Measurements from ENCODE around the gene KCND3.
"Not testable (repeated sequence)": the region's sequence is repeated elsewhere in the genome, so short reads cannot be mapped to it uniquely, and the experiment has no call there.

The KCND3 gene

DNA sequence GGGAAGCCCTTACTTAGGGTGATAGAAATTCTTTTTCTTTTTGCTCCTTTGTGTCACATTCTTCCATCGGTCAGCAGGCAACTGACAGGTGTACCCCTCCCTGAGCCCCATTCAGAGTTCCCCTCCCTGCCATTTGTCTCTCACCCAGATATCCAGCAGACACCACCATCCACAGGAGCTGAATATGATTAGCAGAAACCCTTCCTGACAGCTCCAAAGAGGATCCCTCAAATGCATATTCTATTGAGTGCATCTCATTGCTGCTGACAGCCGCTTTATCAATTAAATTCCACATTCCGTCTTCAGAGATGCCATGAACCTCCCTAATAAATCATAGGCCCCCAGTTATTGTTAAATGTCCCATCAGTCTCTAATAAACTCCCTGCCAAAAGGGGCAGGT is 239.8 kb downstream of the KCND3 start:
- in situ Hi-C loops (cut with HindIII; ENCODE audit: low sequenced_read_pairs), result no loop called here

GRCh38 chr1:111747947-111748346 is 241.5 kb downstream of the KCND3 start:
- in situ Hi-C loops (cut with HindIII; ENCODE audit: low sequenced_read_pairs), result no loop called here

DNA sequence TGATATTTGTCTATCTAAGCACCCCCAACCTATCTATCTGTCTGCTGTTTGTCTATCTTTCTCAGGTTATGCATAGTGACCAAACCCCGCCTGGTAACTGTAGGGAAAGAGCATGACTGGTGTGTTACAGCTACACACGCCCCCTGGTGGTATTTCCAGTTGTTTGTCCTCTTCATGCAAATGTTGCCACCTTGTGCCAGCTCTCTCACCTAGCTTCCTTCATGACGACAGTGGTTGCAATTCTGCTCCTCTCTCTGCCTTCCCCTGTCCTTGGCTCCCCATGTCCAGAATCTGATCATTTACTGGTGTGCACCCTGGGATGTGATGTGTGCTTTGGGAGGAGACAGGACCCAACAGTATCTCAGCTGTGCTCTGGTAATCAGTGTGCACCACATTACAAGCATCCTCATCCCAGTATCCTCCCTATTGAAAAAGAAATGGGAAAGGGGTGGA is 242.2 kb downstream of the KCND3 start:
- in situ Hi-C loops (cut with HindIII; ENCODE audit: low sequenced_read_pairs), result no loop called here

DNA sequence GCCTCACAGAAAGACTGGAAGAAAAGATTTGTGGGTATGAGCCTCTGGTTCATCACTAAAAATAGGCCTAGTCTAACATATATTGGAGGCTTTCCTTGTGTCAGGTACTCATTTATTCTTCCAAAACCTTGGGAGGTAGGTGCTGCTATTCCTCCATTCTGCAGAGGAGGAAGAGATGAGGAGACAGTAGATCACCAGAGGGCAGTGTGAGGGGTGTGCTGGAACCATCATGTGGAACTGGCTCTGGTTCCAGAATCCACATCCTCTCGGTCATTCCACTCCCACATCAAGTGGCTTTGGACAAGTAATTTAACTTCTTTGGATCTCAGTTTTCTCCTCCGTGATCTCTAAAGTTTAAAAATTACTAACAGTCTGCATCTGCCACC is 242.9 kb downstream of the KCND3 start:
- in situ Hi-C loops (cut with HindIII; ENCODE audit: low sequenced_read_pairs), result no loop called here

GRCh38 chr1:111745675-111746613 is 243.5 kb downstream of the KCND3 start:
- in situ Hi-C loops (cut with HindIII; ENCODE audit: low sequenced_read_pairs), result no loop called here

DNA sequence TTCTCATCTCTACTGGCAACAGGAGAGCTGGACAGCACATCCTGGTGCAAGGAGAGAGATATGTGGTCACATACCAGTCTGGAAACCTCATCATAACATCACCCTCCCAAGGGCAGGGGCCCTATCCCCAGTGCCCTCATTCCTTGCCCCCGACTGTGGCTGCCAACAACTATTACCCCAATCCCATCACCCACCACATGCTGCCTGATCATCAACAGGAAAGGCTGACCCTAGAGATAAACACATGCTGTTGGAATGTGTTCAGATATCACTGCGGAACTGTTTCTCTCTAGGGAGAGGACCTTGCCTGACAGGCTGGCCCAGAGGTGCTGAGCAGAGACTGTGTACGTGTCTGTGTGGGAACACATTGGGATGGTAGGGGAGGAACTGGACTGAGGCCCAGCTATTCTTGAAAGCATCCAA is 245.8 kb downstream of the KCND3 start:
- in situ Hi-C loops (cut with HindIII; ENCODE audit: low sequenced_read_pairs), result no loop called here

DNA sequence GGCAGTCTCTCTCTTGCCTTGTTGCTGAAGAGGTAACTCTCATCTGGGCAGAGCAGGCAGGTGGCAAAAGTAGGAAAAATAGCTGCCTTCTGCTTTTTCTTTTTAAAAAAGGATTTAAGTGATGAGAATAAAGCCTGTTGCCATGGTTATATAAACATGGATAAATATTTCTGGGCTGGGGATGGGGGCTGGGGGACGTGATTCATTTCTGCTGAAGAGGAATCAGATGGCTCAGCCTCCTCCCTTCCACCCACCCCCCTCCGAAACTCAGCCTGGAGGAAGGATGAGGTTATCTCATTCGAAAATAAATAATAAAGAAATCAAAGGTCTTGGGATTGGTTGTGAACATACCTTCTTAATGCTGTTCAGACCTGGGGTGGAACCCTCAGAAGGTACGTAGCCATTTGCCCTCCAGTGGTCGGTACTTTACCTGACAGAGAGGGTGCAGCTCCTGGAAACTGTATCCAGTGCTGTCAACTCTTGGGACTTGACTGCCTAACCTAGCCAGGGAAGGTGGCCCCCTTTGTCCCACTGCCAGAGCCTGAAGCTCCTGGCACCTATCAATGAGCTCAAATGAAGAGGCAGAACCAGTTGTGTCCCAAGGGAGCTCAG is 246.4 kb downstream of the KCND3 start:
- in situ Hi-C loops (cut with HindIII; ENCODE audit: low sequenced_read_pairs), result no loop called here

DNA sequence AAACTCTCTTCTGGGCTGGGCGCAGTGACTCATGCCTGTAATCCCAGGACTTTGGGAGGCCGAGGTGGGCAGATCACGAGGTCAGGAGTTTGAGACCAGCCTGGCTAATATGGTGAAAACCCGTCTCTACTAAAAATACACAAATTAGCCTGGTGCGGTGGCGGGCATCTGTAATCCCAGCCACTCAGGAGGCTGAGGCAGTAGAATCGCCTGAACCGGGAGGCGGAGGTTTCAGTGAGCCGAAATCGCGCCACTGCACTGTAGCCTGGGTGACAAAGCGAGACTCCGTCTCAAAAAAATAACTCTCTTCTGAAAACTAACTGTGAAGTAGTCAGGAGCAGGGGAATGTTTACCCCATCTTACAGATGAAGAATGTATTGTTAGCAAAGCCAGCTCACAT is 247.2 kb downstream of the KCND3 start:
- in situ Hi-C loops (cut with HindIII; ENCODE audit: low sequenced_read_pairs), result not testable (repeated sequence)

DNA sequence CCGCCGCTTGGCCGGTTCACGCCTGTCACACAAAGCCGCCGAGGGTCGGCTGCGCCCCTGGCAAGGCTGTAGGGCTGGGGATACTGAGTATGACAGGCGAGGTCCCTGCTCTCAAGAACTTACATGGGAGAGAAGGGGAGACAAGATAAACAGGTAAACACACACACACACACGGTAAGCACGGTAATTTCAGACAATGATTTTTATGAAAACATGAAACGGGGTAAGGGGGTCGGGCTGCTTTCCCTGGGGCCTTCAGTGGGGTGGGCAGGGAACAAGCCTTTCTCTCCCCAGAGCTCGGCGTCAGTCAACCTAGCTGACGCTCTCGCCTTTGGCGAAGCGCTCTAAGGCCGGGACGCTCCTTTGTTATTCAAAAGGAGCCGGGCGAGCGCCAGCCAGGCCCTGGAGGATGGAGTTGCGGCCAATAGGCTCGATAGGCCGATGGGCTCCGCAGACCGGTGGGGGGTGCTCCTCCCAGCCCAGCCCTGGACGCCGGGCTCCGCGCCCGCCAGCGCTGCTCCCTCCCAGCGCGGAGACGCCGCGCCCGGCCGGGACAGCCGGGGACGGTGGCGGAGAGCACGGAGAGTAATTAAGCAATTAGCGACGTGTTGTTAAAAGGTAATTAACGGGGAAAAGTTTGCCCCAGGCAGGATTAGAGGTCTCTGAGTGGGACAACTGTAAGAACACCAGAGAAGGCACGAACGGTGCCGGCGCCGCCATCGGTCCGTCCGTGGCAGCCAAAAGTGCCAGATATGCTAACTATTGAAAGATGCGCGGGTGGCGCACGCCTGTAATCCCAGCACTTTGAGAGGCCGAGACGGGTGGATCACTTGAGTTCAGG is 249.3 kb downstream of the KCND3 start:
- in situ Hi-C loops (cut with HindIII; ENCODE audit: low sequenced_read_pairs), result no loop called here

DNA sequence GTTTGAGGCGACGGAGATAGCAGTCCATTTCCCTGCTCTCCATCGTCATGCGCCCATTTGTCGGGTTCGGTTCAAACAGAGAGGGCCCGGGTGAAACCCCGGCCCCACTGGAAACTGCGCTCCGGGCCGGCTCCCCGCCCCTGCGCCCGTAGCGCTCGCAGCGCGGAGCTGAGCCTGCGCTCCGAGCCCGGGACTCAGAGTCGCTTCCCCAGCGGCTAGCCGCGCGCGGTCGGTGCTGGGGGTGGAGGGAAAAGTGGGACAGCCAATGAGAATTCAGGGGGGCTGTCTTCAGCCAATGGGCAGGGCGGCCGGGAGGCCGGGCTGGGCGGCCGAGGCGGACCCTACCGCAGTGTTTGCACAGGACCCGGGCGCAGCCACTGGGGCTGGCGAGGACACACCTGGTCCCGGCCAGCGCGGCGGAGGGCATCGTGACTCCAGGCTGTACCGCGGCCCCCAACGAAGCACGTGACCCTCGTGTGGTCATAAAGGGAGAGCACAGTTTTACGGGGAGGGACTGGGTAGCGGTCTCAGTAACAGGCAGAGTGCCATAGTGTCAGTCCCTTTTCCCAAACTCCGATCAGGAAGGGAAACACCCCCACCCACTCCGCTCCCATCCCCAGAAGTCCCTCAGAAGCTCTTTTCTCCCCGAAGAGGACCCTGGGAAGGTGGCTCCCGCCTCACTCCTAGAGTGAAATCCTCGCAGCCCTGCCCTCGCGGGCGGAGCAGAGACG is 250.1 kb downstream of the KCND3 start, which contains the start of gene INKA2:
INKA2 (minus strand) TSS at position 202 of the 731 bp plus-strand sequence; CDS start at position 49, 153 bp downstream.
- in situ Hi-C loops (cut with HindIII; ENCODE audit: low sequenced_read_pairs), result no loop called here

- in situ Hi-C loops (cut with HindIII; ENCODE audit: low sequenced_read_pairs), result no loop called here
Observed at GRCh38 chr1:111738436-111739193, 250.9 kb downstream of the KCND3 start.

DNA sequence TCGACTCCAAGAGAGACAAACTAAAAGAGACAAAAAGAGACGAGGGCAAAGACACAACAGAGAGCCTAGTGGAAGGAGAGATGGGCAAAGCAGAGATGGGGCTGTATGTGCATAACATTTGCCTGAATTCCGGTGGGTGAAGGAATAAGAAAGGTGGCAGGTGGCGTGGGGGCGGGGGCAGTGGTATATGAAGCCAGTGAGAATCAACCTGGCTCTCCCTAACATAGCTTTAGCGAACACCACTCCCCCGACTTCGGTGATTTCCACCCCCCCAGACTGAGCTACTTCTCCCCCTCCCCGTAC is 251.4 kb downstream of the KCND3 start:
- in situ Hi-C loops (cut with HindIII; ENCODE audit: low sequenced_read_pairs), result no loop called here

DNA sequence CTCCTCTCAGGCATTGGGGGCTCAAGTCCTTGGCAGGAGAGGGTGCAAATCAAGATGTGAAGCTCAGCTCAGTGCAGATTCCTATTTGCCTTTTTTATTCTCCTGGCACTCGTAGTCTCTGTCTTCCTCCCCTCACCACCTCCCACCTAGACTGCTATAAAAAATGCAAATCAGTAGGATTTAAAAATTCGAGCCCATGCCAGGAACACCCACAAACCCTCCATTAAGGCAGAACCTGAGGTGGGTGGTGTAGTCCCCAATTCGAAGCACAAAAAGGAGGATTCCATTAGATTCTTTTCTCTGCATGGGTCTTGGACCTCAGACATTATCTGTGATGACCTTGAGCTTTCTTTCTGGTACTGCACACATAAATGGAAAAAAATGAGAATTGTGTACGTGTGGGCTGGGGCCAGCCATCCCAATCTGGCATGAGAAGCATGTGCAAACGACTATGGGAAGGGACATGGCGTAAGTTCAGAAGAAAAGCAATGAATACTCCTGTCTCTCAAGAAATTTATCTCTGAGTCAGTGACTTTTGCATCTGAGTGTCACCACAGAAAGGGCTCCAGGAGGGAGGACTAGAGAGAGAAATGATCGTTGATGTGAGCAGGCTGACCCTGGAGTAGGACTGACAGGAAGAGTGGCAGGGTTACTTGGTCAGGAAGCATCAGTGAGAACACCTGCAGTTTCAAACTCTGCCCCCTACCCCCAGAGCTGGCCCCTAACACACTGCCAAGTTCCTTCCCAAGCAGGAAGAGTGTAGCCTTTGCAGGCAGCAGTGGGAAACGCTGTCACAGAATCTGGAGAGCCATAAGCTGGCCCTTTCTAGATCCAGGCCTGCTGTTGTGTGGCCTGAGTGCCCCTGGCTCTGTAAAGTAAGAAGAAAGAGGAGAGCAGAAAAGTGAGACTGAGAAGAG is 252.0 kb downstream of the KCND3 start:
- in situ Hi-C loops (cut with HindIII; ENCODE audit: low sequenced_read_pairs), result no loop called here

DNA sequence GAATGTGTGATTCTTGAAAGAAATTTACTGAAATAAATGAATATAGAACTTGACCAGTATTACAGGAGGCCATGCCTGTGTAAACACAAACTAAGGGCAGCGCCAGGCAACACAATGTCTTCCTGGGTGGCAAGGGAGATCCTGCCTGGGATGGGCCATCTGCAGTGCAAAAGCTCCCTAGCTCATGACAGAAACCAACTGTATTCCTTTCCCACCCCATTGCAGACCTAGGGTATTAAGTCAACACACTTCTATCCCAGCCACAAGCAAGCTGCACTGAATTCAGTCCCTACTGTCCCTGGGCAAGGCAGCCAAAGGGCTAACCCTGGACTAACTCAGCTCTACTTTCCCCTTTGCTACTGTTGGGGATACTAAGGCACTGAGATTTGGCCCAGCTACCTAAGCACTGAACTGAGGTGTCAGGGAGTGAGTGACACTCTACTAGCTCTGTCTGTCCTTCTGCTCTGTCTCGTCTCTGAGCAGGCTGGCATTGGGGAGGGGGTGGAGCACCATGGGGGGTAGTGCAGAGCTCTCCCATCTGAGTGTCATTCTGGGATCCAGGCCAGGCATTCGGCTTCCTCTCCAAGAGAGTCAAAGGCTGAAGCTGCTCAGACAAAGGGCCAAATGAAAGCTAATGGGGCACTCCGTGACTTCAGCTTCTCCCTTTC is 252.8 kb downstream of the KCND3 start:
- in situ Hi-C loops (cut with HindIII; ENCODE audit: low sequenced_read_pairs), result no loop called here

DNA sequence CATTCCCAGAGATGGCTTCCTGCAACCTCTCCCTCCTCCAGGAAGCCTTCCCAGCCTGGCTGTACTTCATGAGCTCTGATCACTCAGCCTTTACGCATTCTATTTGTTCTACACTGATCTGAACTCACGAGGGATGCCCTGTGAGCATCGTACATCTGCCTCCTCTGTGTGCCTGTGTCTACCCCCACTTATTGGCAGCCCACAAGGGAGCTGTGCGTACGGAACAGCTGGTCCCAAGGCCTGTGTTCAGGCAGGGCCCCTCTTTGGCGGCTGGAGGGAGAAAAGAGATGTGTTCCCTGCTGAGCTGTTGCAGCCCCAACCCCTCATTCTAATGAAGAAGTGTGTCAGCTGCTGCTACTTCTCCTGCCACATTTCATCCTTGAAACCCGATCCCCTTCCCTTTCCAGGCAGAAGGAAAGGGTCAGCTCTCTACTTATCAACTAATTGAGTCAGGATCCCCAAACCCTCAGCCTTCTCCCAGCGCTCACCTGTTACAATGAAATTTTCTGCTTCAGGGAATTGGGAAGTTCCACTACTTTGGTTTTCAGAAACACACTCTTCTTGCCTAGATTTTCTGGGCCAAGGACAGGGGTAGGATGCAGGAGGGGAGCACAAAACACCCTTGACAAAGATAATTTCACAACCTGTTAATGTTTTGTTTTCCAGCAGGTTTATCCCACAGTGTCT is 253.5 kb downstream of the KCND3 start:
- in situ Hi-C loops (cut with HindIII; ENCODE audit: low sequenced_read_pairs), result no loop called here

DNA sequence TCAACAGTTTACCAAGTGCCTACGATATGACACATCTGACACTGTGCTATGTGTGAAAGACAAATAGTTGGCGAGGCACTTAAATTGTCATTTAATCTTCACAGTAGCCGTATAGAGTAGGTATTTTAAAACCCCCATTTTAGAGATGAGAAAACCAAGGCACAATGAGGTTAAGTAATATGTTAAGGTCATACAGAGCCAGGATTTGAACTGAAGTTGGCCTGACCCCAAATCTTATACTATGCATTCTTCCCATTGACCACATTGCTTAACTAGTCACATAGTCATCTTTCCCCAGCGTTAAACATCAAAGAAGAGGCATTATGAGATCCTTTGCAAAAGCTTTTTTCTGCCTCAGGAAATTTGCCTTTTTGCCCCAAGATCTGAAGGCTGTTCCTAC is 254.1 kb downstream of the KCND3 start:
- in situ Hi-C loops (cut with HindIII; ENCODE audit: low sequenced_read_pairs), result no loop called here

- in situ Hi-C loops (cut with HindIII; ENCODE audit: low sequenced_read_pairs), result no loop called here
Observed at GRCh38 chr1:111734856-111735255, 254.6 kb downstream of the KCND3 start.

DNA sequence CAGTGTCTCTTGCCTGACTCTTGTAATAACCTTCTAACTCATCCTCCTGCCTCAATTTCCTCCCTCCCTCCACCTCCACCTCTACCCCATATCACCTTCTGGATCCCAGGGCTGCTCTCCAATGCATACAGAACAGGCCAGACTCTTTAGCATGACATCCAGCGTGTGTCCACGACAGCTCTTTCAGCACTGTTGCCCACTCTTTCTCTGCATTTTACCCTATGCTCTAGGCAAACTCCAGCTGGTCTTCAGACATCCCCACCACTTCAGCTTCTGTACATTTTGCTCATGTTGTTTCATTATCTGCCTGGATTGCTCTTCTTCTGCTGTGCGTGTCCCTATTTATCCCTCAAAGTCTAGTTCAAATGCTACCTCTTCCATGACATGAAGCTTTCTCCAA is 255.0 kb downstream of the KCND3 start:
- in situ Hi-C loops (cut with HindIII; ENCODE audit: low sequenced_read_pairs), result no loop called here

Measured in DLD1 (cell line).